ENCODE results near the gene SEPTIN2. TPM values are rescaled to one million over a fixed set of nuclear protein-coding genes. Genes with fewer than 3 reads are reported as not detected.

SEPTIN2 gene
- total RNA-seq, 3 donors from 2014 or later = 298 to 321 (median 299) TPM

DNA sequence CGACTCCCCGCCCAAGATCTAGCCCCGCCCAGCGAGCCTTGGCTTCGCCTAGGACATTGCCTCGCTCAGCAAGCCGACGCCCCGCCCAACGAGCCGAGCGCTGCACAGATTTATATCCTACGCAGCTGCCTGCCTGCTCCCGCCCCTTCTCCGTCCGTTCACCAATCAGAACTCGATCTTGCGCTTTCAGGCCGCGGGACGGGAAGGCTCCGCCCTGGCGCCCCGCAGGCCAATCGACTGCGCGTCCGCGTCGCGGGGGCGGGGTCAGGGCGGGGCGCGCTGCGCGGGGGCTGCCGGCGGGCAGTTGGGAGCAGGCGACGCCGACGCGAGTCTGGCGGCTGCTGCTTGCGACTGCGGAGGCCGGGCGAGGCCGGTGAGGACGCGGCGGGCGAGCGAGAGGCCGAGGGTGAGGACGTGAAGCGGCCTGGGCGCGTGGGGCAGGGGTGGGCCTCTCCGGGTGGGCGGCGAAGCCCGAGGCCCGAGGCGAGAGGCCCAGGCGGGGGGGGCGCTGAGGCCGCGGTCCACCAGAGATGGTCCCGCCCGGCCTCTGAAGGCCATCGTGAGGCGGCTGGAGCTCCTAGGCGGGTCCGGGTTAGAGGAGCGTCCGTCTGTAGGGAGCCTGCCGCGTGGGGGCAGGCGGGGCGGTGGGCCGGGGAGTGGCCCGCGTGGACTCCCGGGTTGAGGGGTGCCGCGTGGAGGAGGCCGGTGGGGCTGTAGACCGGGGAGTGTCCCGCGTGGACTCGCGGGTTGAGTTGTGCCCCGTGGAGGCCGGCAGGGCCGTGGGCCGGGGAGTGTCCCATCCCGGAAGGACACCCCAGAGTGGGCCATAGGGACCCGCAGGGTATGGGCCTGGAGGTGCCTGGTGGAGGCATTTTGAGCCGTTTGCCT lies 40.5 kb downstream of the SEPTIN2 start, which contains the start of gene FARP2:
Gene FARP2, plus strand, starts transcription at position 303 of the 888 bp plus-strand sequence. CDS start 16,823 bp downstream, outside the sequence.
- intact Hi-C loops (cut with DNase I; ENCODE audit: low total_unique reads) = no loop called here
- Histone ChIP-seq H3K27me3 (no peaks in the 10 kb centered on the region), H3K4me1 (no peaks in the 10 kb centered on the region), H3K36me3 (no peaks in the 10 kb centered on the region), H3K27ac (peak within 1 kb of the TSS; percentile 92 to 95), H3K4me3 (peak within 1 kb of the TSS; percentile 67 to 97 (median 89)), H3K9me3 (no peaks in the 10 kb centered on the region)
- peak; percentile 100 for DNase-seq (ENCODE audit: low spot score in 2 of 2)
- TF ChIP-seq CTCF (IDR thresholded peaks at IDR 0.05) (no peak), POLR2AphosphoS5 (IDR thresholded peaks at IDR 0.05) (peak; percentile 39 to 68 (median 47)), POLR2A (IDR thresholded peaks at IDR 0.05) (no peak)

- H3K27ac ChIP-seq = peak overlapping the region; percentile 92 to 95
- peak overlapping the region; percentile 67 to 97 (median 89) for H3K4me3 ChIP-seq
- no peak for DNase-seq (ENCODE audit: low spot score in 2 of 2)
- H3K4me1 ChIP-seq = no peaks in the 10 kb centered on the region
- no peak for TF ChIP-seq POLR2A (IDR thresholded peaks at IDR 0.05)
- TF ChIP-seq POLR2AphosphoS5 (IDR thresholded peaks at IDR 0.05) = no peak
- intact Hi-C loops (cut with DNase I; ENCODE audit: low total_unique reads) = no loop called here
- no peaks in the 10 kb centered on the region for H3K36me3 ChIP-seq
- no peaks in the 10 kb centered on the region for H3K9me3 ChIP-seq
- no peaks in the 10 kb centered on the region for H3K27me3 ChIP-seq
Observed at GRCh38 chr2:241356871-241357260, 41.1 kb downstream of the SEPTIN2 start.

GRCh38 chr2:241357531-241357930 lies 41.8 kb downstream of the SEPTIN2 start:
- no peak overlapping the region for H3K27ac ChIP-seq
- no peak for TF ChIP-seq POLR2A (IDR thresholded peaks at IDR 0.05)
- no peak for TF ChIP-seq POLR2AphosphoS5 (IDR thresholded peaks at IDR 0.05)
- no peak for TF ChIP-seq CTCF (IDR thresholded peaks at IDR 0.05)
- peak overlapping the region in 1 of 3 donors; percentile 97 for H3K4me3 ChIP-seq
- no peak for DNase-seq (ENCODE audit: low spot score in 2 of 2)
- H3K9me3 ChIP-seq = no peaks in the 10 kb centered on the region
- intact Hi-C loops (cut with DNase I; ENCODE audit: low total_unique reads) = no loop called here
- no peaks in the 10 kb centered on the region for H3K27me3 ChIP-seq
- no peaks in the 10 kb centered on the region for H3K36me3 ChIP-seq
- no peaks in the 10 kb centered on the region for H3K4me1 ChIP-seq

DNA sequence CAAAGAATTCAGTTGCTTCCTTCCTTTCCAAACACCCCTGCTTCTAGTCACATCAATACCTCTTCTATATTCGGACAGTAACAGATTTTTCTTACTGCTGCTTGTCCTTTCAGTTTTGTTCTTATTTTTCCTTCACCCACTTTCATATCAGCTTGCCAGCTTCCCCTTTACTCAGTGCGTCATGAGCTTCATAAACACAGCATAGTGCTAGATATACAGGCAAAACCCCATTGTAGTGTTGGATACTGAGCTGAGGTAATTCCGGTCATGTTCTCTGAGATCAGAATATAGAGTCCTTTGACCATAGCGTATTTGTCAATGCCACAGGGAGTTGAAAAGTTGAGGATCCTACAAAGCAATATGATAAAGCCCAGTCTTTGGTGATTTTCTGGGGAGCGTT lies 42.7 kb downstream of the SEPTIN2 start:
- Histone ChIP-seq H3K4me1 (no peaks in the 10 kb centered on the region), H3K36me3 (no peaks in the 10 kb centered on the region), H3K4me3 (no peak overlapping the region), H3K27me3 (no peaks in the 10 kb centered on the region), H3K9me3 (no peaks in the 10 kb centered on the region), H3K27ac (no peak overlapping the region)
- no peak for DNase-seq (ENCODE audit: low spot score in 2 of 2)
- no peak for TF ChIP-seq POLR2AphosphoS5 (IDR thresholded peaks at IDR 0.05)
- TF ChIP-seq POLR2A (IDR thresholded peaks at IDR 0.05) = no peak
- no peak for TF ChIP-seq CTCF (IDR thresholded peaks at IDR 0.05)
- intact Hi-C loops (cut with DNase I; ENCODE audit: low total_unique reads) = no loop called here

DNA sequence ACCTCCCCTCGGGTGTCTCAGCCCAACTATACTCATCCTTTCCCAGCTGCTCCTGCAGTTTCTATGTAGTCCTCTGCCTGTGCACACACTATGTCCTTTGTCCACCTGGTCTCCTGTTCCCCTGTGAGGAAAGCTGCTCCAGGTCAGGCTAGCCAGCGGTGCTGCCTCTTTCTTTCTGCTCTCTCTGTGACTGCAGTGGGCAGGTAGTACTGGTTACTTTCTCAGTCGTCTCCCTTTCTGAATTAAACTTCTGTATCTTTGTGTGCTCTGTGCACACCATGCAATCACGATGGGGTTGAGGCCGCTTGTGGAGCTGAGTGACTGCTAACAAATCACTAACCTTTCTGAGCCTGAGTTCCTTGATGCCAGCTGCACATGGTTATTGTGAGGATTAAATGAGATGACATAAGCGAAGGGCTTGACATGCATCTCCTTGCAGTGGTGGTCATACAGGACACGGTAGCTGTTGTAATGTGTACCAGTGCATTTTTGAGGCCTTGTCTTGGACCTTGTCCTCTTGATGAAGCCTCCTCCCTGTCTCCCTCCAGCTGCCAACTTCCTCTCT lies 43.8 kb downstream of the SEPTIN2 start:
- intact Hi-C loops (cut with DNase I; ENCODE audit: low total_unique reads) = no loop called here
- H3K36me3 ChIP-seq = no peaks in the 10 kb centered on the region
- H3K4me1 ChIP-seq = no peaks in the 10 kb centered on the region
- DNase-seq (ENCODE audit: low spot score in 2 of 2) = no peak
- no peaks in the 10 kb centered on the region for H3K9me3 ChIP-seq
- H3K27me3 ChIP-seq = no peaks in the 10 kb centered on the region
- no peak overlapping the region for H3K4me3 ChIP-seq
- H3K27ac ChIP-seq = no peak overlapping the region
- TF ChIP-seq CTCF (IDR thresholded peaks at IDR 0.05) (no peak), POLR2AphosphoS5 (IDR thresholded peaks at IDR 0.05) (no peak), POLR2A (IDR thresholded peaks at IDR 0.05) (no peak)

Data from breast epithelium (tissue), 4 donors.